HG03039 (cell line): ENCODE data around the gene AKNA.
A peak's percentile ranks its signal among the peaks of the same experiment; 100 is the strongest.

Source experiments
- ATAC-seq: cut with Tn5 transposase; IDR thresholded peaks from one replicate; pipeline ENCODE4 v1.9.1; 2021; ENCODE audit warnings: mild to moderate bottlenecking, moderate library complexity; ENCODE audit not compliant: unreplicated experiment

The AKNA gene

GRCh38 chr9:114363424-114363823 is 24.4 kb downstream of the AKNA start:
- ATAC-seq: no peak

DNA sequence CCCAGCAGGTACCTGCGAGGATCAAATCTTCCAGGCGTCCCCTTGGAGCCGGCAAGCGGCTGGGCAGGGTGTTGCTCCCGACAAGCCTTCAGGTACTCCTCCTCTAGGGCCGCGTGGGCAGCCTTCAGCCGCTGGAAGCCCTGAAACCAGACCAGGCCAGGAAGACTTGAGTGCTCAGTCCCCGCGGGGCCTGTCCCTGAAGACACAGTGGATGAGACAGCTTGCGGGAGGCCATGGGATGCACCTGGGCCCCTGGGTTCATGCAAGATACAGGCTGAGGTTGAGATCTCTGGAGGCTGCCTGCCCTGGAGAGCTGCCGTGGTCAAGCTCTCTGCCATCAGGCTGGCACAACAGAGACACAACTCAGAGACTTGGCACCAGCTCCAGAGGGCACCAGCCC is 25.4 kb downstream of the AKNA start:
- no peak for ATAC-seq

- ATAC-seq: no peak
These were observed 26.2 kb downstream of the AKNA start for GRCh38 chr9:114361542-114361941.

DNA sequence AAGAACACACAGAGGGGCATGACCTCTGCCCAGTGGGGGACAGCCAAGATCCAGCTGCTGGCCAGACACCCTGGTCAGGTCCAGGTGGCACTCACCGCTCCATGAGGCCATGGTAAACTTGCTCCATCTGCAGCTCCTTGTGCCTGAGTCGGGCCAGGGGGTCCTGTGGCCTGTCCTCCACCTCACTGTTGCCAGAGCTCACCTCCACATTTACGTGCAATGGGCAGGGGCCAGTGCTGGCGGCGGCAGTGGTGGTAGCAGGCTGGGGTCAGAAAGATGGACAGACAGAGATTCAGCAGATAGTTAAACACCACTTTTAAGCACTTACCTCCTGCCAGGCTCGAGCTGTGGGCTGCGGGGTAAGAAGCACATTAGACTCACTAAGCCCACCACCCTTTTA is 28.0 kb downstream of the AKNA start:
- ATAC-seq: no peak

DNA sequence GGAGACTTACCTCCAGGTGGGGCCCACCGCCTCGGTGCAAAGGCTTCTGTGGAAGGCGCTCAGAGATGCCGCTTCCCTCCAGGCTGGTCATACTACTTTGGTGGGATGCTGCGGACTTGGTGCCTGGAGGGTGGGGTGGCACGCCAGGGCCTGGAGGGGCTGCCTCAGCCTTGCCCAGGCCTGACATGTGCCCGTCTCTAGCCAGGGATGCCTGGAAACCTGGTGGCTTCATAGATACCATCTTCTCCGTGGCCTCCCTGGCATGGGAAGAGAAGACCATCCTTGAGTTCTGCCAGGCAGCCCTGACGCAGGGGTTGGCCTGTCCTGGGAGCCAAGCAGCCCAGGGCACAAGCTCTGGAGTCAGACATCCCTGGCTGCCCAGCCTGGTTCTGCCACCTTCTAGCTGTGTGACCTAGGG is 29.9 kb downstream of the AKNA start:
- ATAC-seq: no peak

DNA sequence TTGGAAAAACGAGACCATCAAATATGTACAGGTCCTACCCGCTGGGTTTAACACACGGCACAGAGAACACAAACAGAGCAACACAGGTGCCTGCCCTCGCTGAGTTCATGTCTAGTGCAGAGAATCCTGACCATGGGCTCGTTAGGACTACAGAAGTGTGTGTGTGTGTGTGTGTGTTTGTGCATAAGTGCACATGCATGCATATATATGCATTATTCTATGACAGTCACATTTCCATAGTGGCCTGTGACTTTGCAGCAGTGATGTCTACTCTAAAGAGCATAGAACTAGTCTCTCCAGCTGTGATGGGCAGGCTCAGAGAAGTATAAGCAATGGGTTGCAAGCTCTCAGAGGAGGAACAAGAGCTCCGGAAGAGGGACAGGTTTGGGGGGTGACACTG is 30.4 kb downstream of the AKNA start:
- no peak for ATAC-seq

DNA sequence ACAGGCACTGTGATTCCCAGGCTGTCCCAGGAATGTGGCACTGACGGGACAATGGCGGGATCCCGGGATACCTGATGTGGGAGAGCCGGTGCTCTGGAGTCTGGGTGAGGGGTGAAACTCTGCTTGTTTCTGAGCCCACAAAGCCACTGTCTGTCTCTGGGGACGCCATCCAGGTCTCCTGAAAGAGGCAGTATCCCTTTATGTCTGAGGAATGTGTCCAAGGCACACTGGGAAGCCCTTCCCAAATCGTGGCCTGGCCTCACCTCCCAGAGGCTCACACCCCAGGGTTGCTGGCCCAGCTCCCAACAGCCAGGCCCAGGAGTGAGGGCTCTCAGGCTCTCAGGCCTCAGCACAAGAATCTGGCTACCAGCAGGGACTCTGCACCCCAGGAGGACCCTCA is 31.0 kb downstream of the AKNA start:
- ATAC-seq: no peak

- no peak for ATAC-seq
These were observed 32.0 kb downstream of the AKNA start for GRCh38 chr9:114355821-114356220.

GRCh38 chr9:114351932-114352331 is 35.9 kb downstream of the AKNA start:
- no peak for ATAC-seq

GRCh38 chr9:114350636-114351401 is 37.0 kb downstream of the AKNA start:
- ATAC-seq: no peak

DNA sequence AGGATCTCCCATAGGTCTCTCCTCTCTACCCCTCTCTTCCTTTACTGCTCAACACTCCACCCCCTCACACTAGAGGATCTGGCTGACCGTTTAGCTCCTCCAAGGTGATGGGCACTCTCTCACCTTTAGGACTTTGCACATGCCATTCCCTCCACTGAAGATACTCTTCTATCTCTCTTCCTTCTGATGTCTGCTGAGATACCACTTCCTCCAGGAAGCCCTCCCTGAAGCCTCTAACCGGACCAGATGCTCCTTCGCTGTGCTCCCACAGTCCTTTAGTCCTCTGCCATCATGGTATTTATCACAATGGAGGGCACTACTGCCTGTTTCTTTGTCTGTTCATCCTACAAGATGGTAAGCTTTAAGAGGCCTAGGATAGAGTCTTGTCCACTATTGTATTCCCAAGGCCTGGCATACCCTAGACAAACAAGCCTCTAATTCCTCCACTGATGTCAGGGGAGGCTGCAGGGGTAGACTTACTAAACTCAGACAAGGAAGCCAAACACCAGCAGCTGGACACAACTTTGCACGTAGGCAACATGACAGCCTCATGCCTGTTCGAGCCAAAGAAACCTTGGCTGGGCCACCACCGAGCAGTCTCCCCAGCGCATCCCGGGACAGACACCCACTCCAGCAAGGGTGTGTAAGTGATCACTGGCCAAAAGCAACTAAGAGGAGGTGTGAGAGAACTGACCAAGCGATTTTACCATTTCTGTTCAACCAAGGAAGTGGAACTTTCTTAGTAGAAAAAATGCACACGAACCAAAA is 37.9 kb downstream of the AKNA start:
- ATAC-seq: no peak

DNA sequence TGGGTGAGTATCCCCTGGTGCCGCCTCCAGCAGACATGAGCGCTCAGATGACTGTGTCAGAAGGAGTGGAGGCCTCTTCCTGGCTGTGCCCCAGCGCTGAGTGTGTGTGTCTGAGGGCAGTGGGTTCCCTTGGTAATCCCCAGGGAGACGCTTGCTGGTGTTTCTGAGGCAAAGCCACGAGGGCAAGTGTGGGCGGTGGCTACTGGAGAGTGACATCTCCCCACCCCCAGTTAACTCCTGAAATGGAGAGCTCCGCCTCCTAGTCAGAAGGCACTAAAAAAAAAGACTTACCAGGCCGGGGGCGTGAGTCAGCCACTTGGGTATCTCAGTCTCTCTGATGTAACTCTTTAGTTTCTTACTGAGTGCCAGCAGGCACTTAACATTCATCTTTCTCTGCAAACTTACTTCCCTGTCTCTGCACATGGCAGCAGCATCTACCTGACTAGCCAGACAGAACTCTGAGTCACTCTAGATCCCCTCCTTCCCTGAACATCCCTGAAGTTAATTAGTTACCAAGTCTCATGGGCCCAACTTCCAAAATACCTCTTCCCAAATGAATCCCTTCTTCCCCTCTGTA is 38.8 kb downstream of the AKNA start:
- peak; percentile 82 for ATAC-seq

DNA sequence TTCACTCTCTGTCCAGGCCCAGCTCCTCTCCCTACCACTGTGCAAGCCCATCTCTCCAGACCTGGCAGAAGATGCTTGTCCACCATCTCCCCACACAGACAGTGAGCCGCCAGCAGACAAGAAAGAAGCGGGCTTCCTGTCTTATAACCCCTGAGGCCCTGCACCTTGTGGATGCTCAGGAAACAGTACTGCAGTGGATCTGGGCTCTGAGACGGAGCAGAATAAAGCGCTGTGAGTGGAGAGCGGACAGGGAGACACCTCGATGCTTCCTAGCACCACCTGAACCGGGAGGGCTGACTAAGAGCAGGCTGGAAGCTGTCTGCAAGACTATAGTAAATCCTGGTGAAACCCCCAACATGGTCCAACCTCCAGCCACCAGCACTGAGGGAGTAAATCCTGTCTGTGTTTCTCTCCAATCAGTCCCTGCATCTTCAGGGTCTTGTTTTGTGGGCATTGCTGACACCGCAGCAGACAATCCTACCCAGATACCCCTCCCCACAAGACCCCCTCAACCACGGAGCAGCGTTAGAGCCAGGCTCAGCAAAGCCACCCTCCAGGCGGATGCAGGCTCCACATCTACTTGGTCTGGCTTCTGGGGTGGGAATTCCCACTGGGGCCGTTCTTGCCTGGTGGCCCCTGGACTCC is 39.4 kb downstream of the AKNA start:
- no peak for ATAC-seq

- no peak for ATAC-seq
These were observed 40.1 kb downstream of the AKNA start for GRCh38 chr9:114347675-114348074.

- no peak for ATAC-seq
These were observed 41.6 kb downstream of the AKNA start for GRCh38 chr9:114346146-114346545.

DNA sequence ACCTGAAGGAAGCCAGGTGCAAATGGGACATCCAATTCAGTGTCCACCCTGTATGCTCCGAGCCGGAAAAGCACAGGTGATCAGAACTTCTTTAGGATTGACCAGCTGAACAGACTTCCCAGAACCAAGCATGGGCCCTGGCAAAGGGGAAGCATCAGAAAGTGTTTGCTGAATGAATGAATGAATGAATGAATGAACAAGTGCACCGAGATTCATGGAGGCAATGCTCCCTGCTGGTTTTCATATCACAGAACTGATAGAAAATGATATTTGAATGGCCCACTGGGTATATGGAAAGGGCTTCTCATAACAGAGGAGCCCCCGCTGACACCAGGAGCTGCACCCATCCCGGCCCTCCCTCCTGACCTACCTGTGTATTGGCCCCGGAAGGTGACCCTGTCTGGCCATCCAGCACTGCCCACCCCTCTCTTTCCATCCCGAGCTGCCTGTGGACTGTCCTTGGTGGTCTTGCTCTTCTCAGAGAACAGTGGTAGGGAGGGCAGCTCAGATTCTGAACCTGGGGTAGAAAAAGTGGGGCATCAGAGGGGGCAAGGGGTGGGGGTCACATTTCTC is 42.2 kb downstream of the AKNA start:
- no peak for ATAC-seq

DNA sequence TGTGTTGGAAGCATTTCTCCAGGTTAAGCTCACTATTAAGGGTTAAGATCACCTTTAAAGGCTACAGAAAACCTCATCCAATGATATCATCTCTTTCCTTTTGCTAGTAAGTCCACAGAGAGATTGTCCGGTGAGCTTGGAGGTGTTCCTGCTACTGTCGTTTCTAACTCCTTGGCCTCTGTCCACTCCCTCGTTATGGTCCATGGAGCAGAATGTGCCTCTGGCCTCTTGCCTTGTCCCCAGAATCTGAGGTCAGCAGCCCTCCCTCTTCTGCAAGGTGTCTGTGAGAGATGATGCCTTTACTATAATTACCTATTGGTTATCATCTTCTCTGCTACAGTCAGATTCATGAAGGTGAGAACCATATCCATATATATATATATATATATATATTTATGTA is 43.1 kb downstream of the AKNA start:
- no peak for ATAC-seq

DNA sequence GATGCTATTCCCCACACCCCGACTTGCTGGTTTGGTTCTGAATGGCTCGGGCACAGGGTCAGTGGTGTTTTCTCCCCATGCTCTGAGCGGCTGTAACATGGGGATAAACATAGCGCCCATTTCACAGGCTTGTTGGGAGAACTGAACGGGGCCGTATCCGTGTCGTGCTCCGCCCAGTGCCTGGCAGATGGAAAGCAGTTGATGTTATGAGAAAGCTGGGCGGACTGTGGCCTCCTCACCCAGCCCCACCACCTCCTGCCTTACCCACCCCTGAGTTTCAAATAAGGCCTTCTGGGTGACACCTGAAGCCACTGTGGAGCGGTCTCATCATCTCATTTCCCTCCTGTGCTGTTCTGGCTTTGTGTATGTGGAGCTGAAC is 43.6 kb downstream of the AKNA start:
- ATAC-seq: no peak

DNA sequence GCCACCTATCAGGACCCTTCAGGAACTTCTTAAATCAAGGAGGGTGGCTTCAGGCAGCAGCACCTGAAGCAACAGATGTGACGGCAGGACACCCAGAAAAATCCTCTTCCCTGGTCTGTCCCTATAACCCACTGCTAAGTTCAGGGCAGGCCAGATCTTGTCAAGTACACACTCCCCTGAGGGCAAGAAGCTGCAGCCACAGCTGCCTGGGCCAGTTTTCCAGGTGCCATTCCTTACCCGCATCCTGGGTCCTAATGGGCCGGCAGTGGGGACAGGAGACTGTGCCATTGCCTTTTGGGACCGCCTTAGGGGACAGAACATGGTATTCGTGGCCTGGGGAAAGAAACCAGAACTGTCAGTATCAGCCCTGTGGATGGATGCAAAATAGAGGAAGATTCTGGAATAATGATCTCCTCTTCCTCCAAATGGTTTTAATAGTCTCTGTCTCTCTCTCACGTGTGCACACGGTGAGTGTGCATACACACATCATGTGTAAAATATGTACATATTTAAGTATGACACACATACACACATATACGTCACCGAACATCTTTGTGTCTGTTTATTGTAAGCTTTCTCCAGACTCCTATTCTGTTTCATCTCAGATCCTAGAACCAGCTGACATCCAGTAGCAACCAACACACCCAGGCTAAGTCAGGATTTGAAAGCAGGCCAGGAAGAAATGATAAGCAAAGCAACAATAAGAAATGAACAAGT is 44.2 kb downstream of the AKNA start:
- ATAC-seq: no peak

- no peak for ATAC-seq
These were observed 44.9 kb downstream of the AKNA start for GRCh38 chr9:114342755-114343440.
